Mesodermal cell (in vitro differentiated cells): ENCODE measurements around the gene MIER2.
"Not testable (repeated sequence)": the region's sequence is repeated elsewhere in the genome, so short reads cannot be mapped to it uniquely, and the experiment has no call there.

Experiments
- H3K27ac ChIP-seq: 2 replicates; pipeline ENCODE4 v1.7.0; 2013; ENCODE audit warnings: mild to moderate bottlenecking, low read depth, low read length, moderate library complexity; ENCODE audit not compliant: severe bottlenecking
- H3K36me3 ChIP-seq: 2 replicates; pipeline ENCODE4 v1.7.1; 2013; ENCODE audit warnings: mild to moderate bottlenecking, low read length, moderate library complexity; ENCODE audit not compliant: control insufficient read depth, insufficient read depth
- H3K4me1 ChIP-seq: one replicate; pipeline ENCODE4 v1.7.1; 2013; ENCODE audit warnings: mild to moderate bottlenecking, low read length; ENCODE audit not compliant: insufficient read depth, control insufficient read depth, poor library complexity, severe bottlenecking
- H3K4me3 ChIP-seq: 2 replicates; pipeline ENCODE4 v1.7.0; 2013; ENCODE audit warnings: low read length, control low read depth, mild to moderate bottlenecking; ENCODE audit not compliant: insufficient read depth, poor library complexity, severe bottlenecking; ENCODE audit errors: extremely low read depth
- H3K9me3 ChIP-seq: 2 replicates; pipeline ENCODE4 v1.7.1; 2013; ENCODE audit warnings: mild to moderate bottlenecking, low read length, moderate library complexity; ENCODE audit not compliant: control insufficient read depth
- WGBS, 2 experiments: methylation state at CpG; one replicate each; pipeline ENCODE4 v1.1.5; 2013; ENCODE audit warnings: missing lambda C conversion rate in 2 of 2; ENCODE audit not compliant: insufficient coverage in 2 of 2; 5-methylcytosine and 5-hydroxymethylcytosine counted together

MIER2 gene

DNA sequence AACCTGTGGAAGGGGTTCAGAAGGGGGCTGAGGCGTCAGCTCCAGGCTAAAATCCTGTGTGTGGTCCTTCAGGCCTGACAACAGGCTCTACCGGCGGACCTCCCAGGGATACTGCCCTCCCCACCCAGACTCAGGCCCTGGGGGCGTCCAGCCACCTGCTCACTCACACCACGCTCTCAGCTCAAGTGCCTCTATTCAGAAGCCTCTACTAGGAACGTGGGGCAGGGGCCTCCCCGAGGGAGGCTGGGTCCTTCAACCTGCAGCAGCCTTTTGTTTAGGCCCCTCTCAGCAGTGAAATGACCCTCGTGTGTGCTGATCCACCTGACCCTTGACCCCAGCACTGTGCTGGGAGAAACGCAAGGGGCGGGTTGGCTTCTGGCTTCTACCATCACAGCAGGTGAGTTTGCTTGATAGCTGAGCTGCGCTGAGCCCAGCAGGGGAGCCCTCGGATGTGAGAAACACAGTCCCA, 64.0 kb downstream of the MIER2 start:
- 39 to 62% methylated on average over 8 to 11 of the region's 12 CpGs for WGBS, 2 experiments
- H3K27ac ChIP-seq = no peak overlapping the region
- H3K4me1 ChIP-seq = no peaks in the 10 kb centered on the region
- H3K36me3 ChIP-seq = no peaks in the 10 kb centered on the region
- H3K9me3 ChIP-seq = no peaks in the 10 kb centered on the region
- H3K4me3 ChIP-seq = no peak overlapping the region

DNA sequence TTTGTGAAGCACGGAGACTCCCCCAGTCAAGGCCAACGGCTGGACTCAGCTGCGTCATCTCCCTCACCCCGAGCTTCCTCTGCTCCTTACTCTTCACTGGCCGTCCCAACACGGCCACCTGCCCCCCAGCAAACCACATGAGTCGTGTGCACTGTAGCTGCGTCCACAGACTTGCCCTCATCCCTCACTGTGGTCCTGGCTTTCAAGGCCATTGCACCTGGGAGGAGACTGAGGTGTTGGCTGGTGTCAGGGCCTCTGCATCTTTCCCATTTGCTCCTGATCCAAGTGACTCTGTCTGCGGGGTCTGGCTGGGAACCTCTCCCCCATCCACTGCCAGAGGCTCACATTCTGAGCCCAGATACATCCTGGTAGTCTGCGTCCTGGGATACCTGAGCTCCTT, 64.9 kb downstream of the MIER2 start:
- no peaks in the 10 kb centered on the region for H3K36me3 ChIP-seq

DNA sequence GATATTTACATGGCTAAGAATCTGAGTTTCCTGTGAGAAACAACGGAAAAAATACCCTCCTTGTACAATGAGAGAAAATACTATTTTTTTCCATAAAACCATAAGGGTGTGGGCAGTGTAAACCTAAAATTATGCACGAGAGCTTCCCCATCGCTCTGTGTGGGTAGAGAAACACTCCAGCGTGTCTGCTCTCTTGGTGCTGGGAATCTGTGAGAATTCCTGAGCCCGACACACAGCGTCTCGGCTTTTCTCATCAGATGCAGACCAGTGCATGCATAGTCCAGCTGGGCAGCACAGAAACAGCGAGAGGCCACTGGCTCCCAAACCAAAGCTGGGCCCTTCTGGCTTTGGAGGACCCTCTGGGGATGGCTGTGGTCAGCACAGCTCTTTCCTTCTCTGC, 65.4 kb downstream of the MIER2 start:
- Histone ChIP-seq H3K4me3 (no peak overlapping the region), H3K27ac (no peak overlapping the region), H3K9me3 (no peaks in the 10 kb centered on the region), H3K36me3 (no peaks in the 10 kb centered on the region), H3K4me1 (no peaks in the 10 kb centered on the region)
- WGBS, 2 experiments = 94 to 96% methylated on average over 7 of the region's 8 CpGs

More for the DNA sequence above, 64.9 kb downstream of the MIER2 start:
- Histone ChIP-seq H3K9me3 (no peaks in the 10 kb centered on the region), H3K27ac (no peak overlapping the region), H3K4me3 (no peak overlapping the region), H3K4me1 (no peaks in the 10 kb centered on the region)
- 92 to 94% methylated on average over 6 to 10 of the region's 10 CpGs for WGBS, 2 experiments

DNA sequence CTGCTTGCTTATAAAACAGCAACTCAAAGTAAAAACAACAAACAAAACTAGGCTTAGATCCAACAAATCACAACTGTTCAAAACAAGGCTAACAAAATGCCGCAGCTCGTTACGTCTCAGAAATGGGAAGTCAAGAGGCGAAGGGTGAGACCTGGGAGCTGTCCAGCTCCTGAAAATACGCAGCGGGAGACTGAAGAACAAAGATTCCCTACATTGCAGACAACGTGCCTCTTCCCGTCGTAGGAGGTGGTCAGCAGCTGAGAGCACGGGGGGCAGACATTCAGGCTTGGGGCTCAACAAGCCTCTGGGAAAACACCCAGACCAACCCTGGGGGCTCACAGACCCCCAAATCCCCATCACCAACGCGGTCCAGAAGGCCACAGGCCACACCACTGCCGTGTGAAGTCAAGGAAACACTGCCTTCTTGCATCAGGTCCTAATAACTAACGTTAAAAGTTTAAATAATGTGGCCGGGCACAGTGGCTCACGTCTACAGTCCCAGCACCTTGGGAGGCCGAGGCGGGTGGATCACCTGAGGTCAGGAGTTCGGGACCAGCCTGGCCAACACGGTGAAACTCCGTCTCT, 66.9 kb downstream of the MIER2 start:
- no peaks in the 10 kb centered on the region for H3K36me3 ChIP-seq
- H3K9me3 ChIP-seq = no peaks in the 10 kb centered on the region
- H3K27ac ChIP-seq = no peak overlapping the region
- WGBS, 2 experiments = 43 to 45% methylated on average over 15 to 17 of the region's 21 CpGs
- H3K4me3 ChIP-seq = no peak overlapping the region
- H3K4me1 ChIP-seq = no peaks in the 10 kb centered on the region

DNA sequence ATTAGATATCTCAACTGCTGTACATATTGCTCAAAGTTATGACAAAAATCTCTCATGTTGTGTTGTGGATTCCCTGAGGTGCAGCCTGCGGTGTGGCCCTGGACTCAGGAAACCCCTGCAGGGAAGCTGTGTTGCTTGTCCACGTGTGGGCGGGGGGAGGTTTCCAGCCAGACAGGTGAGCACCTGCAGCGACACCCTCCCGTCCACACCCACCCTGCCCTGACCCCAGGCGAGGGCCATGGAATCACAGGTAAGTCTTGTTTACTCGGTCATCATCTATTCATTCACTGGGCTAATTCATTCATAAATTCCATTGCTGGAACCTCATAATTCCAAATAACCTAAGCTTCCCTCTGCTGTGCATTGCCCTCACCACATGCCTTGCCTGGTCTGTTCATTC, 67.5 kb downstream of the MIER2 start:
- Histone ChIP-seq H3K4me1 (no peaks in the 10 kb centered on the region), H3K9me3 (no peaks in the 10 kb centered on the region), H3K36me3 (no peaks in the 10 kb centered on the region), H3K27ac (no peak overlapping the region), H3K4me3 (no peak overlapping the region)
- 75 to 86% methylated on average over 6 to 7 of the region's 7 CpGs for WGBS, 2 experiments

DNA sequence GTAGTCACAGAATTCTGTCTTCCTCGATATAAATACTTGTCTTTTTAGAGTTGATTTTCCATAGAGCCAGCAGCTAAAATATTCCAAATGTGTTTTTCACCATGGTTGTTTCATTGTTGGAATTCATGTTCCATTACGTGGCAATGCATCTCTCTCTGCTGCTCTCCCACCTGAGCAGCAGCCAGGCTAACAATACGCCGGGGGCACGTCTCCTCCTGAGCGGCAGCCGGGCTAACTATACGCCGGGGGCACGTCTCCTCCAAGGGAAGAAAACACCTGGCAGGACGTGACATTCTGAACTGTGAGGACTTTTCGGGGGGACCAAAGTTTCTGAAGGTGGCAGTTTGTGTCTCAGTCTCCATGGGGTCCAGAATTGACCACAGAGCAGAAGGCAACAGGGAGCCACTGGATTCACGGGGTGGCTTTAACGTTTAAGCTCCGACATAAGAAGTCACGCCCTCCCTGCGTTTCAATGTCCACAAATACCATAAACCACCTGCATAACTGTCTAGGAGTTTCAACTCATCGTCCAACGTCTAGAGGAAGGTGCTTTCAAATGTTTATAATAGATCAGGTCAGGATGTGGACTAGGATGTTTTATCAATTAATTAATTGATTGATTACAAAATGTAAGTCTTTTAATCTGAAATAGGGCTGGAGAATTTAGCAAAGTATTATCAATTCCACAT, 68.5 kb downstream of the MIER2 start:
- Histone ChIP-seq H3K4me1 (no peaks in the 10 kb centered on the region), H3K4me3 (no peak overlapping the region), H3K9me3 (no peaks in the 10 kb centered on the region), H3K27ac (no peak overlapping the region), H3K36me3 (no peaks in the 10 kb centered on the region)
- WGBS, 2 experiments = 86 to 88% methylated on average over 12 to 16 of the region's 19 CpGs

DNA sequence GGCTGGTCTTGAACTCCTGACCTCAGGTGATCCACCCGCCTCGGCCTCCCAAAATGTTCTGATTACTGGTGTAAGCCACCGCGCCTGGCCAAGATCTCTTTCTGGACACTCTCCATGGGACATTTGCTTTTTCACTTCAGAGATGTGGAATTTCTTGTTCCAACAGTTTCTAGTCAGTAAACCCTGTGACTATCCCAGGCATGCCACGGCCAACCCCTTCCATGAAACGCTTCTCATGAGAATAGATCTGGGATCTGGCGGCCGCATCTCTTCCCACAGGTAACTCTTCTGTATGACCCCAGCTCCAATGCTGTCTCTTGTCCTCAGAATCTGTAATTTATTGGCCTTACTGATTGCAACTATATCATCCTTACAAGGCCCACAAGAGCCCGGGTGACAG, 69.6 kb downstream of the MIER2 start:
- Histone ChIP-seq H3K27ac (no peak overlapping the region), H3K4me1 (no peaks in the 10 kb centered on the region), H3K9me3 (no peaks in the 10 kb centered on the region), H3K36me3 (no peaks in the 10 kb centered on the region), H3K4me3 (no peak overlapping the region)
- 89% methylated on average over 8 of the region's 9 CpGs for whole genome bisulfite sequencing, 2 experiments

DNA sequence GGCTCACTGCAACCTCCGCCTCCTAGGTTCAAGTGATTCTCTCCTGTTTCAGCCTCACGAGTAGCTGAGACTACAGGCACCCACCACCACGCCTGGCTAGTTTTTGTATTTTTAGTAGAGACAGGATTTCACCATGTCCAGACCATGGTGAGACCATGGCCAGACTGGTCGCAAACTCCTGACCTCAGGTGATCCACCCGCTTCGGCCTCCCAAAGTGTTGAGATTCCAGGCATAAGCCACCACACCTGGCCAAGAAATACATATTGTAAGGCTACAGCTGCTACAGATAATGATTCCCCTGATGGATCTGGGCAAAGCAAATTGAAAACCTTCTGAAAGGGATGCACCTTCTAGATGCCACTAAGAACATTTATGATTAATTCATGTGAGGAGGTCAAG, 71.2 kb downstream of the MIER2 start:
- no peaks in the 10 kb centered on the region for H3K4me1 ChIP-seq
- H3K4me3 ChIP-seq = no peak overlapping the region
- no peak overlapping the region for H3K27ac ChIP-seq
- no peaks in the 10 kb centered on the region for H3K9me3 ChIP-seq
- 79 to 81% methylated on average over 5 to 6 of the region's 6 CpGs for WGBS, 2 experiments
- H3K36me3 ChIP-seq = no peaks in the 10 kb centered on the region

DNA sequence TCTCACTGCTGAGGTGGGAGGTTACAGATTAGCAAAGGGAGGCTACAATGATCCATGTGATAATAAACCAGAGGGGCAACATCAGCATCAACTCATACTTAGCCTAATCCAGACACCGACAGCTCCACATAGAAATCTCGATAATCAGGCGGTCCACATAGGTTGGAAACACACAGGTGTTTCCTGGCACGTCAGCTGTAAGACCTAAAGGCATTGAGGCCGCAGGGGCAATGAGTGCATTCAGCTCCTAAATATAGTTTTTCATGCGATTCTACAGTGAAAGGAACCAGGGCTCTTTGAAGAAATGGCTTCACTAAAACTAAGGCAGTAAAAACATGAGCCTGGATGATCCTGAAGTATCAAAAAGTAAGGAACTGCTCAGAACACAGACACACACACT, 72.7 kb downstream of the MIER2 start:
- H3K36me3 ChIP-seq = no peaks in the 10 kb centered on the region
- H3K4me1 ChIP-seq = no peaks in the 10 kb centered on the region
- H3K9me3 ChIP-seq = no peaks in the 10 kb centered on the region
- H3K27ac ChIP-seq = no peak overlapping the region
- 81 to 84% methylated on average over 5 of the region's 6 CpGs for WGBS, 2 experiments
- H3K4me3 ChIP-seq = no peak overlapping the region

DNA sequence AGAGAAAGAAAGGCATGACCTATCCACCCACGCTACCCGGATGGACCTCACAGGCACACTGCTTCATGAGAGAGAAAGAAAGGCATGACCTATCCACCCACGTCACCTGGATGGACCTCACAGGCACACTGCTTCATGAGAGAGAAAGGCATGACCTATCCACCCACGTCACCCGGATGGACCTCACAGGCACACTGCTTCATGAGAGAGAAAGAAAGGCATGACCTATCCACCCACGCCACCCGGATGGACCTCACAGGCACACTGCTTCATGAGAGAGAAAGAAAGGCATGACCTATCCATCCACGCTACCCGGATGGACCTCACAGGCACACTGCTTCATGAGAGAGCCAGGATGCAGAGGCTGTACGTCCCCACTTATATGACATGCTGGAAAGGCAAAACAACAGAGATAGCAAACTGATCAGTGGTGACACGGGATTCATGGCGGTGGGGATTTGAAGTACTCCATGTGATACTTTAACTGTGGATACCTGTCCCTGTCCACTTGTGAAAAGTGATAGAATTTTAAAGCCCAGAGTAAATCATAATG, 73.8 kb downstream of the MIER2 start:
- not testable (repeated sequence) for H3K4me1 ChIP-seq, H3K4me3 ChIP-seq, H3K9me3 ChIP-seq, H3K36me3 ChIP-seq, H3K27ac ChIP-seq
- 83 to 89% methylated on average over 4 to 5 of the region's 12 CpGs for WGBS, 2 experiments

DNA sequence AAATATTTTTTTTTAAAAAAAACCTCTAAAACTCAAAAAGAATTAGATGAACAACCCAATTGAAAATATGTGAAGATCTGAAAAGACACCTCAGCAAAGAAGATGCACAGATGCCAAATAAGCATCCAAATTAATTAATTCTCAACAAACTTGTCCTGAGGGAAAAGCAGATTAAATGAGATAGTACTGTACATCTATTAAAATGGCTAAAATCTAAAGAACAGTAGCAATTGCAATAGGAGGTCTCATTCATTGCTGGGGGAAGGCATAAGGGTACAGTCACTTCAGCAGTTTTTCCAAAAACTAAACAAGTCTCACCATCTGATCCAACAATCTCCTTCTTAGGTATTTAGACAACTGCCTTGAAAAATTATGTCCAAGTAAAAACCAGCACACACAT, 75.4 kb downstream of the MIER2 start:
- Histone ChIP-seq H3K4me1 (no peaks in the 10 kb centered on the region), H3K27ac (no peak overlapping the region), H3K9me3 (no peaks in the 10 kb centered on the region), H3K36me3 (no peaks in the 10 kb centered on the region), H3K4me3 (no peak overlapping the region)
